Osteoblast (primary cell): ENCODE data around the gene ZNRF2. TPM values are rescaled to one million over a fixed set of nuclear protein-coding genes. Genes with fewer than 3 reads are reported as not detected.
A peak's percentile ranks its signal among the peaks of the same experiment; 100 is the strongest.

Experiments
- DNase-seq: peaks from one replicate; pipeline ENCODE4 v3.0.0; 2011; ENCODE audit warnings: low spot score, mixed read lengths; ENCODE audit not compliant: insufficient read length; ENCODE audit errors: missing footprints
- H2AFZ ChIP-seq: 2 replicates; pipeline ENCODE4 v1.6.0; 2011; ENCODE audit warnings: mild to moderate bottlenecking, low read length
- H3K27ac ChIP-seq: 2 replicates; pipeline ENCODE4 v1.5.1; 2011; ENCODE audit warnings: mild to moderate bottlenecking, low read depth, low read length, moderate library complexity
- H3K27me3 ChIP-seq: 2 replicates; pipeline ENCODE4 v1.6.0; 2012; ENCODE audit warnings: mild to moderate bottlenecking, control low read depth, inconsistent platforms, low read length, moderate library complexity; ENCODE audit not compliant: insufficient read depth
- H3K36me3 ChIP-seq: 2 replicates; pipeline ENCODE4 v1.5.1; 2011; ENCODE audit warnings: mild to moderate bottlenecking, low read length, control low read depth, moderate library complexity; ENCODE audit not compliant: insufficient read depth
- H3K4me1 ChIP-seq: 2 replicates; pipeline ENCODE4 v1.5.1; 2011; ENCODE audit warnings: mild to moderate bottlenecking, low read length, control low read depth, moderate library complexity; ENCODE audit not compliant: insufficient read depth
- H3K4me2 ChIP-seq: 2 replicates; pipeline ENCODE4 v1.6.0; 2011; ENCODE audit warnings: mild to moderate bottlenecking, low read length; ENCODE audit not compliant: insufficient read depth
- H3K4me3 ChIP-seq: fragments of 200-600 bp; sonication (generic); 3 replicates; pipeline ENCODE4 v1.5.1; 2012; ENCODE audit warnings: mild to moderate bottlenecking, low read length, inconsistent platforms; ENCODE audit not compliant: insufficient read depth
- H3K79me2 ChIP-seq: 2 replicates; pipeline ENCODE4 v1.6.0; 2012; ENCODE audit warnings: mild to moderate bottlenecking, low read length, control low read depth, inconsistent platforms; ENCODE audit not compliant: insufficient read depth
- H3K9me3 ChIP-seq: 2 replicates; pipeline ENCODE4 v1.5.1; 2011; ENCODE audit warnings: low read depth, low read length, control low read depth
- H4K20me1 ChIP-seq: 2 replicates; pipeline ENCODE4 v1.6.0; 2012; ENCODE audit warnings: mild to moderate bottlenecking, low read length, control low read depth; ENCODE audit not compliant: insufficient read depth
- CTCF ChIP-seq: IDR thresholded peaks from 2 replicates; pipeline ENCODE4 v1.5.1; 2011; ENCODE audit warnings: mild to moderate bottlenecking, low read depth, low read length, moderate library complexity; ENCODE audit errors: extremely low read depth
- total RNA-seq: library from RNA; depleted of rRNA; stranded (reverse); fragments of >200 nt; gene quantifications from 2 replicates; pipeline ENCODE4 v1.2.3, GENCODE V29; 2012

The ZNRF2 gene
- total RNA-seq, 1 donor = 12.7 TPM

- Histone ChIP-seq H3K9me3 (no peaks in the 10 kb centered on the region), H3K27ac (no peak overlapping the region), H2AFZ (no peak overlapping the region), H3K4me1 (no peaks in the 10 kb centered on the region), H3K36me3 (no peaks in the 10 kb centered on the region), H3K4me2 (no peak overlapping the region), H3K4me3 (no peak overlapping the region), H3K79me2 (no peaks in the 10 kb centered on the region), H4K20me1 (no peaks in the 10 kb centered on the region), H3K27me3 (no peaks in the 10 kb centered on the region)
- peak; percentile 17 for DNase-seq
- TF ChIP-seq CTCF = peak; percentile 79
Measured at GRCh38 chr7:30276203-30276900, 8.0 kb upstream of the ZNRF2 start.

GRCh38 chr7:30278376-30278775 is 6.0 kb upstream of the ZNRF2 start:
- H3K4me2 ChIP-seq = no peak overlapping the region
- no peak overlapping the region for H2AFZ ChIP-seq
- H3K27me3 ChIP-seq = no peaks in the 10 kb centered on the region
- DNase-seq = no peak
- no peak for TF ChIP-seq CTCF
- H3K4me1 ChIP-seq = no peaks in the 10 kb centered on the region
- H3K4me3 ChIP-seq = no peak overlapping the region
- H3K27ac ChIP-seq = no peak overlapping the region
- H3K36me3 ChIP-seq = no peaks in the 10 kb centered on the region
- H4K20me1 ChIP-seq = no peaks in the 10 kb centered on the region
- H3K9me3 ChIP-seq = no peaks in the 10 kb centered on the region
- H3K79me2 ChIP-seq = no peaks in the 10 kb centered on the region

GRCh38 chr7:30278849-30279652 is 5.3 kb upstream of the ZNRF2 start:
- H3K79me2 ChIP-seq = no peaks in the 10 kb centered on the region
- no peak for DNase-seq
- no peaks in the 10 kb centered on the region for H3K36me3 ChIP-seq
- TF ChIP-seq CTCF = no peak
- H3K4me1 ChIP-seq = peaks cover 3% of the 10 kb centered on the region
- no peak overlapping the region for H3K4me3 ChIP-seq
- H3K27ac ChIP-seq = no peak overlapping the region
- H3K9me3 ChIP-seq = no peaks in the 10 kb centered on the region
- no peaks in the 10 kb centered on the region for H3K27me3 ChIP-seq
- no peak overlapping the region for H2AFZ ChIP-seq
- H4K20me1 ChIP-seq = no peaks in the 10 kb centered on the region
- no peak overlapping the region for H3K4me2 ChIP-seq

- H3K36me3 ChIP-seq = no peaks in the 10 kb centered on the region
- TF ChIP-seq CTCF = no peak
- no peaks in the 10 kb centered on the region for H3K9me3 ChIP-seq
- no peak overlapping the region for H2AFZ ChIP-seq
- H3K4me2 ChIP-seq = no peak overlapping the region
- peaks cover 3% of the 10 kb centered on the region for H3K4me1 ChIP-seq
- no peak overlapping the region for H3K27ac ChIP-seq
- DNase-seq = no peak
- H3K27me3 ChIP-seq = no peaks in the 10 kb centered on the region
- H3K4me3 ChIP-seq = no peak overlapping the region
- no peaks in the 10 kb centered on the region for H3K79me2 ChIP-seq
- no peaks in the 10 kb centered on the region for H4K20me1 ChIP-seq
Measured at GRCh38 chr7:30279653-30279904, 4.8 kb upstream of the ZNRF2 start.
